GM18858 (cell line): ENCODE data around the gene SULT1C3.

Experiments used
- ATAC-seq: cut with Tn5 transposase; IDR thresholded peaks from one replicate; pipeline ENCODE4 v1.9.1; 2021; ENCODE audit not compliant: unreplicated experiment

SULT1C3 gene

GRCh38 chr2:108297436-108298141 lies 57.8 kb downstream of the SULT1C3 start:
- ATAC-seq, result no peak

- no peak for ATAC-seq
Observed at GRCh38 chr2:108301558-108301957, 61.8 kb downstream of the SULT1C3 start.

GRCh38 chr2:108304975-108305374 lies 65.2 kb downstream of the SULT1C3 start:
- peak; percentile 54 for ATAC-seq

GRCh38 chr2:108305901-108306300 lies 66.1 kb downstream of the SULT1C3 start:
- ATAC-seq, result no peak

GRCh38 chr2:108309903-108310302 lies 70.1 kb downstream of the SULT1C3 start:
- no peak for ATAC-seq
